Right lobe of liver (tissue), 4 donors: Measurements from ENCODE around the gene ITPA.

Experiments
- POLR2A ChIP-seq: fragments of 450-650 bp; IDR thresholded peaks from one replicate; pipeline ENCODE4 v1.6.1; 2017; ENCODE audit warnings: antibody characterized with exemption, mild to moderate bottlenecking
- TF ChIP-seq, protein P1 (sequence below), 4 donors: fragments of 200-600 bp in 3 of 4; fragments of 450-650 bp in 1 of 4; IDR thresholded peaks; one replicate each; pipeline versions ENCODE4 v1.5.1 to v1.8.0; 2016 to 2022; ENCODE audit warnings: antibody characterized with exemption in 4 of 4, mild to moderate bottlenecking in 2 of 4
- donor health status: DM: no; HTN: no; CAD: no.
- donor health status: DM: no; HTN: no; CAD: no.
- donor health status: DM: no; HTN: yes; CAD: no.

DNA sequence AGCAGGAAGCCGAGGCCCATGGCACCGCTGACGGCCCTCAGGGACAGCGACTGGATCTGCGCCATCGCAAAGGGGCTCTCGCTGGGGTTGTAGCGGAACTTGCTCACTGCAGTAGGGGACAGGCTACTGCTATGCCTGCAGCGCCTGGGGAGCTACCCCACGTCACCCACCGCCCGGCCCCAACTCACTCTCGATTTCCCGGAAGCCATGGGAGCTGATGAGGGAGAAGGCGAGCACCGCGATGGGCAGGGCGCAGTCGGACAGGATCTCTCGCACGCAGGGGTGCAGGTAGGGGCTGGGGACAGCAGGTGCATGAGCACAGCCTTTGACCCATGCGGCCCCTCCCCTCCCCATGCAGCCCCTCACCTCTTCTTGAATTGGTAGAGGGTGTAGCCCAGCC lies 19.9 kb downstream of the ITPA start:
- TF ChIP-seq, protein P1, sequence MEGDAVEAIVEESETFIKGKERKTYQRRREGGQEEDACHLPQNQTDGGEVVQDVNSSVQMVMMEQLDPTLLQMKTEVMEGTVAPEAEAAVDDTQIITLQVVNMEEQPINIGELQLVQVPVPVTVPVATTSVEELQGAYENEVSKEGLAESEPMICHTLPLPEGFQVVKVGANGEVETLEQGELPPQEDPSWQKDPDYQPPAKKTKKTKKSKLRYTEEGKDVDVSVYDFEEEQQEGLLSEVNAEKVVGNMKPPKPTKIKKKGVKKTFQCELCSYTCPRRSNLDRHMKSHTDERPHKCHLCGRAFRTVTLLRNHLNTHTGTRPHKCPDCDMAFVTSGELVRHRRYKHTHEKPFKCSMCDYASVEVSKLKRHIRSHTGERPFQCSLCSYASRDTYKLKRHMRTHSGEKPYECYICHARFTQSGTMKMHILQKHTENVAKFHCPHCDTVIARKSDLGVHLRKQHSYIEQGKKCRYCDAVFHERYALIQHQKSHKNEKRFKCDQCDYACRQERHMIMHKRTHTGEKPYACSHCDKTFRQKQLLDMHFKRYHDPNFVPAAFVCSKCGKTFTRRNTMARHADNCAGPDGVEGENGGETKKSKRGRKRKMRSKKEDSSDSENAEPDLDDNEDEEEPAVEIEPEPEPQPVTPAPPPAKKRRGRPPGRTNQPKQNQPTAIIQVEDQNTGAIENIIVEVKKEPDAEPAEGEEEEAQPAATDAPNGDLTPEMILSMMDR (IDR thresholded peaks at IDR 0.05) = no peak
- TF ChIP-seq POLR2A = no peak
